Thymus (tissue), 11 donors: Measurements from ENCODE around the gene GNGT2. TPM values are rescaled to one million over a fixed set of nuclear protein-coding genes. Genes with fewer than 3 reads are reported as not detected.
"Not testable (repeated sequence)": the region's sequence is repeated elsewhere in the genome, so short reads cannot be mapped to it uniquely, and the experiment has no call there.

ENCODE experiments used
- DNase-seq, 9 donors: peaks; one replicate each; pipeline ENCODE4 v3.0.0-alpha.2; 2013; ENCODE audit warnings: low spot score in 9 of 9, low read depth in 6 of 9, missing footprints in 1 of 9
- H3K27ac ChIP-seq, 2 donors: one replicate each; pipeline ENCODE4 v1.5.1; 2013; ENCODE audit warnings: control low read depth in 1 of 2, low read depth in 1 of 2, low read length in 1 of 2, mild to moderate bottlenecking in 1 of 2, moderate library complexity in 1 of 2
- H3K27me3 ChIP-seq, 2 donors: one replicate each; pipeline ENCODE4 v1.5.1; 2013; ENCODE audit warnings: low read length in 1 of 2; ENCODE audit not compliant: control insufficient read depth in 2 of 2, insufficient read depth in 1 of 2
- H3K36me3 ChIP-seq, 2 donors: one replicate each; pipeline ENCODE4 v1.5.1; 2013; ENCODE audit warnings: low read length in 1 of 2, mild to moderate bottlenecking in 1 of 2, moderate library complexity in 1 of 2; ENCODE audit not compliant: control insufficient read depth in 2 of 2, insufficient read depth in 2 of 2
- H3K4me1 ChIP-seq, 2 donors: one replicate each; pipeline ENCODE4 v1.5.1; 2013; ENCODE audit warnings: low read length in 2 of 2; ENCODE audit not compliant: control insufficient read depth in 2 of 2, insufficient read depth in 2 of 2
- H3K4me3 ChIP-seq, 2 donors: one replicate each; pipeline ENCODE4 v1.5.1; 2013; ENCODE audit warnings: low read length in 2 of 2, control low read depth in 1 of 2, mild to moderate bottlenecking in 1 of 2
- H3K9me3 ChIP-seq, 2 donors: one replicate each; pipeline ENCODE4 v1.5.1; 2013; ENCODE audit warnings: low read length in 1 of 2, mild to moderate bottlenecking in 1 of 2; ENCODE audit not compliant: control insufficient read depth in 2 of 2, insufficient read depth in 1 of 2
- WGBS: extraction: QIAGEN DNeasy Blood & Tissue Kit; methylation state at CpG from one replicate; pipeline ENCODE4 v1.1.7; 2013; 5-methylcytosine and 5-hydroxymethylcytosine counted together
- polyA plus RNA-seq: library from polyadenylated mRNA; stranded (reverse); fragments of 200-250 nt; gene quantifications from one replicate; pipeline ENCODE4 v1.2.3, GENCODE V29; 2013
- total RNA-seq: library from RNA; stranded (reverse); fragments of 120-200 nt; gene quantifications from one replicate; pipeline ENCODE4 v1.2.4, GENCODE V29; 2013
- donor health status: healthy.

GNGT2 gene
- total and polyA plus RNA-seq, 2 donors = 6.9 to 10.8 TPM

DNA sequence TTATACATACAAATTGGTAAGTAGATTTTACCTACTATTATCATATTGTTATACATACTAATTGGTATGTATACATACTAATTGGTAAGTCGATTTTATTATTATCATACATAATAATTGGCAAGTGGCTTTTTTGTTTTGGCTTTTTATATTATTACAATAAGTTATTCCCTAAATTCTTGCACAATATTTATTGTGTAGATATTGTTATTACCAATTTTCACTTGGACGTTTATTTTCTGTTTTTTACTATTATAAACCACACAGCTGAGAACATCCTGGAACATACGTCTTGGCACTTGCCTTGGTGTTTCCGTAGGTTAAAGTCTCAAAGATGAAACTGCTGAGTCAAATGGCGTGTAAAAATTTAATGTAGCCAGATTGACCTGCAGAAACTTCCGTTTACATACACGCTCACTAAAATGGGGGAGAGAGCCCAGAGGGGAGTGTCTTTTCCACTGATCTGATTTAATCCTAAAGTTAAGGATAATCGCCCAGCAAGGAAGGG is 18.9 kb downstream of the GNGT2 start:
- Histone ChIP-seq H3K36me3 (no peaks in the 10 kb centered on the region), H3K27me3 (peaks cover 0 to 3% of the 10 kb centered on the region in 2 donors), H3K9me3 (no peaks in the 10 kb centered on the region), H3K4me1 (peaks cover 7 to 21% of the 10 kb centered on the region in 2 donors), H3K4me3 (peak overlapping the region; percentile 80 to 85), H3K27ac (peak overlapping the region; percentile 99 to 100)
- WGBS = 8% methylated on average over 8 of the region's 8 CpGs
- no peak for DNase-seq

DNA sequence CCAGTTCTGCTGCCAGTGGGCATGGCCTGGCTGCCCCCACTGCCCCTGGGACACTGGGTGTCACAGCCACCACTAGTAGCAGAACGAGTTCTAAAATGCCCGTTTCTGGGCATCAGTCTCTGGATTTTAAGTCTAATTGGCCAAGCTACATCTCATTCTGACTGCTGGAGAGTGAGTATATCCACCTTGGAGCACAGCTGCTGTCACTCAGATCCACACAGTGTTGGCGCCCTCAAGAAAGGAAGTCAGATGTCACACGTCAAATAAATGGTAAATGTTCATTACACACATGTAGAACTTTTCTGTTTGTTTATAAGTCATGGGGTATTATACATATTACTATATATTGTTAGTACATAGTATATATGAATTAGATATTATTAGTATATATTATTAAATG is 19.4 kb downstream of the GNGT2 start:
- Histone ChIP-seq H3K27ac (no peak overlapping the region), H3K36me3 (no peaks in the 10 kb centered on the region), H3K27me3 (peaks cover 0 to 3% of the 10 kb centered on the region in 2 donors), H3K9me3 (no peaks in the 10 kb centered on the region), H3K4me1 (peaks cover 7 to 21% of the 10 kb centered on the region in 2 donors), H3K4me3 (no peak overlapping the region)
- WGBS = 75% methylated on average over 4 of the region's 4 CpGs
- DNase-seq = no peak

DNA sequence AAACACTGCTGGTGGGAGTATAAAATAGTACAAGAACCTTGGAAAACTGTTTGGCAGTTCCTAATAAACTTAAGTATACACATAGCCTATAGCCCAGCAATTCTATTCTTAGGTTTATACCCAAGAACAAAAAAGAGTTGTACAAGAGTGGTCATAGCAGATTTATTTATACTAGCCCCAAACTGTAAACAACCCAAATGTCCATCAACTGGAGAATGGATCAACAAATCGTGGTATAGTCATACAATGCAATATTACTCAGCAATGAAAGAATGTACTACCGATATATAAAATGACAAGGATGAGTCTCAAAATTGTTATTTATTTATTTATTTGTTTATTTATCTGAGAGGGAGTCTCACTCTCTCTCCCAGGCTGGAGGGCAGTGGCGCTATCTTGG is 23.1 kb downstream of the GNGT2 start:
- Histone ChIP-seq H3K9me3 (peaks cover 0 to 24% of the 10 kb centered on the region in 2 donors), H3K27me3 (no peaks in the 10 kb centered on the region), H3K4me1 (peaks cover 0 to 9% of the 10 kb centered on the region in 2 donors), H3K27ac (no peak overlapping the region), H3K36me3 (no peaks in the 10 kb centered on the region), H3K4me3 (no peak overlapping the region)
- DNase-seq = no peak
- 98% methylated on average over 3 of the region's 3 CpGs for WGBS

GRCh38 chr17:49185381-49185780 is 25.0 kb downstream of the GNGT2 start:
- not testable (repeated sequence) for H3K36me3 ChIP-seq, H3K4me3 ChIP-seq, H3K27me3 ChIP-seq, H3K4me1 ChIP-seq, DNase-seq, H3K27ac ChIP-seq
- WGBS = 100% methylated on average over 1 of the region's 1 CpG
- peaks cover 0 to 24% of the 10 kb centered on the region in 2 donors for H3K9me3 ChIP-seq

DNA sequence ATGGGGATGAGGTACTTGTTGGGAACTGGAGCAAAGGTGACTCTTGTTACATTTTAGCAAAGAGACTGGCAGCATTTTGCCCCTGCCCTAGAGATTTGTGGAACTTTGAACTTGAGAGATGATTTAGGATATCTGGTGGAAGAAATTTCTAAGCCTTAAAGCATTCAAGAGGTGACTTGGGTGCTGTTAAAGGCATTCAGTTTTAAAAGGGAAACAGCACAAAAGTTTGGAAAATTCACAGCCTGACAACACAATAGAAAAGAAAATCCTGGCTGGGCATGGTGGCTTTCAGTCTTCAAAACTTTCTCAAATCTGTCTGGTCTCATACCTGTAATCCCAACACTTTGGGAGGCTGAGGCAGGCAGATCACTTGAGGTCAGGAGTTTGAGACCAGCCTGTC is 25.9 kb downstream of the GNGT2 start:
- not testable (repeated sequence) for H3K4me1 ChIP-seq, H3K27ac ChIP-seq, H3K4me3 ChIP-seq, H3K27me3 ChIP-seq, DNase-seq, H3K36me3 ChIP-seq
- H3K9me3 ChIP-seq = peaks cover 0 to 24% of the 10 kb centered on the region in 2 donors

GRCh38 chr17:49183801-49184200 is 26.6 kb downstream of the GNGT2 start:
- Histone ChIP-seq H3K4me3 (no peak overlapping the region), H3K4me1 (no peaks in the 10 kb centered on the region), H3K9me3 (peaks cover 0 to 24% of the 10 kb centered on the region in 2 donors), H3K36me3 (no peaks in the 10 kb centered on the region), H3K27ac (no peak overlapping the region), H3K27me3 (no peaks in the 10 kb centered on the region)
- 94% methylated on average over 7 of the region's 7 CpGs for WGBS
- DNase-seq = no peak

GRCh38 chr17:49183341-49183740 is 27.0 kb downstream of the GNGT2 start:
- Histone ChIP-seq H3K36me3 (no peaks in the 10 kb centered on the region), H3K4me1 (no peaks in the 10 kb centered on the region), H3K4me3 (no peak overlapping the region), H3K27ac (no peak overlapping the region), H3K9me3 (peaks cover 0 to 24% of the 10 kb centered on the region in 2 donors), H3K27me3 (no peaks in the 10 kb centered on the region)
- WGBS = 93% methylated on average over 5 of the region's 5 CpGs
- DNase-seq = no peak

DNA sequence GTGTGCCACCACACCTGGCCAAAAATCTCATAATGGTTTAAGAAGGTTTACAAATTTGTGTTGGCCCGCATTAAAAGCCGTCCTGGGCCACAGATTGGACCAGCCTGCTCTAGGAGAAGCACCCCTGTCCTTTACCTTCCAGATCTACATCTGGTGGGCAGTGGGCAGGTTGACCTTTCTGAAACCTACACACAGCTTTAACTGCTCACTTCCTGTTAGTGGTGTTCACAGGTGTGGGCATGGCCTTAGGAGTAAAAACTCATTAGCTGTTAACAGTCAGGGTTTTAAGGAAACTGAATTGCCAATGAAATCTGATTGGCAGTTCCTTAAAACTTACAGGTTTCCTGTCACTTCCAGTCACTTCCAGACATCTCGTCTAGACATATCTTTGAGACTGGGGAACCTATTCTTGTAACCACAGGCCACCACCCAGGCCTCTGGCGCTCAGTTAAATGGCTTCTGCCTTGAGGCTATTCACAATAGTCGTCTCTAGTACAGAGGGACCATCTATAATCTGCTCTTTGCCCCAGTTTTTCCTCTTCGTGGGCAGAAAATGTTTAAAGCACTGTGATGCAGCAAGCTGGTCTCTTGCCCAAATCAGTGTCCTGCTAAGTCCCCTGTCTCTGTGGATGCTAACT is 29.3 kb downstream of the GNGT2 start:
- H3K36me3 ChIP-seq = no peaks in the 10 kb centered on the region
- no peak overlapping the region for H3K4me3 ChIP-seq
- 81% methylated on average over 6 of the region's 6 CpGs for WGBS
- H3K27ac ChIP-seq = no peak overlapping the region
- no peak for DNase-seq
- peaks cover 1 to 35% of the 10 kb centered on the region in 2 donors for H3K9me3 ChIP-seq
- no peaks in the 10 kb centered on the region for H3K27me3 ChIP-seq
- H3K4me1 ChIP-seq = no peaks in the 10 kb centered on the region

GRCh38 chr17:49180303-49180702 is 30.1 kb downstream of the GNGT2 start:
- Histone ChIP-seq H3K27ac (no peak overlapping the region), H3K36me3 (no peaks in the 10 kb centered on the region), H3K9me3 (peaks cover 5 to 39% of the 10 kb centered on the region in 2 donors), H3K4me1 (no peaks in the 10 kb centered on the region), H3K4me3 (no peak overlapping the region), H3K27me3 (no peaks in the 10 kb centered on the region)
- peak in 6 of 9 donors; percentile 1 to 59 (median 43) for DNase-seq
- 21% methylated on average over 5 of the region's 5 CpGs for WGBS
